Peyer's patch (tissue), 4 donors: Measurements from ENCODE around the gene TFCP2L1.

ENCODE experiments used
- POLR2A ChIP-seq, 2 donors: fragments of 450-650 bp; IDR thresholded peaks; one replicate each; pipeline ENCODE4 v1.5.1; 2017; ENCODE audit warnings: antibody characterized with exemption in 2 of 2, mild to moderate bottlenecking in 2 of 2, moderate library complexity in 2 of 2
- TF ChIP-seq, protein P1 (sequence below), 6 experiments: fragments of 450-650 bp in 4 of 6; fragments of 200-600 bp in 2 of 6; sonication (generic) in 1 of 6; IDR thresholded peaks; one replicate each; pipeline ENCODE4 v1.5.1; 2017 to 2019; ENCODE audit warnings: antibody characterized with exemption in 6 of 6, mild to moderate bottlenecking in 3 of 6, moderate library complexity in 1 of 6

DNA sequence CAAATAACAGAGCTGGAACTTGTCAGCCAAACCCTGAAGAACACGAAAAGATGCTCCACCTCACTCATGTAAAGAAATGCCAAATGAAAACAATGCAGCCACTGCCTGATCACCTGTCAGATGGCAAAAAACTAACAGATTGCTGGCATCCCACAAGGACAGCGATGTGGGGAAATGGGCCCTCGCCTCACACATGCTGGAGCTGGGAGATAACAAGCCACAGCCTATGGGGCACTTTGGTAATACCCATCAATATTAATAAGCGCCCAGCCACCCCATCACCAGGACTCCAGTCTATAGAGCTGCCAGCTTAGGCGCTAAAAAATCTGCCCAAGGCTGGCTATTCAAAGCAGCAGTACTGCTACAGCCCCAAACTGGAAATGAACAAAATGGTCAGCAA is 27.0 kb downstream of the TFCP2L1 start:
- TF ChIP-seq, protein P1, sequence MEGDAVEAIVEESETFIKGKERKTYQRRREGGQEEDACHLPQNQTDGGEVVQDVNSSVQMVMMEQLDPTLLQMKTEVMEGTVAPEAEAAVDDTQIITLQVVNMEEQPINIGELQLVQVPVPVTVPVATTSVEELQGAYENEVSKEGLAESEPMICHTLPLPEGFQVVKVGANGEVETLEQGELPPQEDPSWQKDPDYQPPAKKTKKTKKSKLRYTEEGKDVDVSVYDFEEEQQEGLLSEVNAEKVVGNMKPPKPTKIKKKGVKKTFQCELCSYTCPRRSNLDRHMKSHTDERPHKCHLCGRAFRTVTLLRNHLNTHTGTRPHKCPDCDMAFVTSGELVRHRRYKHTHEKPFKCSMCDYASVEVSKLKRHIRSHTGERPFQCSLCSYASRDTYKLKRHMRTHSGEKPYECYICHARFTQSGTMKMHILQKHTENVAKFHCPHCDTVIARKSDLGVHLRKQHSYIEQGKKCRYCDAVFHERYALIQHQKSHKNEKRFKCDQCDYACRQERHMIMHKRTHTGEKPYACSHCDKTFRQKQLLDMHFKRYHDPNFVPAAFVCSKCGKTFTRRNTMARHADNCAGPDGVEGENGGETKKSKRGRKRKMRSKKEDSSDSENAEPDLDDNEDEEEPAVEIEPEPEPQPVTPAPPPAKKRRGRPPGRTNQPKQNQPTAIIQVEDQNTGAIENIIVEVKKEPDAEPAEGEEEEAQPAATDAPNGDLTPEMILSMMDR (IDR thresholded peaks at IDR 0.05), result no peak
- TF ChIP-seq POLR2A (IDR thresholded peaks at IDR 0.05), result no peak
